BE2C (cell line): Measurements from ENCODE around the gene ARHGEF9.
A peak's percentile ranks its signal among the peaks of the same experiment; 100 is the strongest.

Source experiments
- DNase-seq: peaks from one replicate; pipeline ENCODE4 v3.0.0-alpha.2; 2020
- H3K27me3 ChIP-seq: fragments of 250-450 bp; sonication (Bioruptor Pico); 2 replicates; pipeline ENCODE4 v1.5.1; 2020; ENCODE audit warnings: mild to moderate bottlenecking
- H3K36me3 ChIP-seq: fragments of 250-450 bp; sonication (Bioruptor Pico); 2 replicates; pipeline ENCODE4 v1.5.1; 2020; ENCODE audit warnings: mild to moderate bottlenecking
- H3K4me1 ChIP-seq: fragments of 250-450 bp; sonication (Bioruptor Pico); 2 replicates; pipeline ENCODE4 v1.5.1; 2020
- H3K4me3 ChIP-seq: 2 replicates; pipeline ENCODE4 v1.5.1; 2011; ENCODE audit warnings: low read depth, low read length
- H3K9me3 ChIP-seq: fragments of 250-450 bp; sonication (Bioruptor Pico); 2 replicates; pipeline ENCODE4 v1.5.1; 2020
- TF ChIP-seq, protein P1 (sequence below): IDR thresholded peaks from 2 replicates; pipeline ENCODE4 v1.5.1; 2012; ENCODE audit warnings: mild to moderate bottlenecking, low read depth, low read length

Gene ARHGEF9

DNA sequence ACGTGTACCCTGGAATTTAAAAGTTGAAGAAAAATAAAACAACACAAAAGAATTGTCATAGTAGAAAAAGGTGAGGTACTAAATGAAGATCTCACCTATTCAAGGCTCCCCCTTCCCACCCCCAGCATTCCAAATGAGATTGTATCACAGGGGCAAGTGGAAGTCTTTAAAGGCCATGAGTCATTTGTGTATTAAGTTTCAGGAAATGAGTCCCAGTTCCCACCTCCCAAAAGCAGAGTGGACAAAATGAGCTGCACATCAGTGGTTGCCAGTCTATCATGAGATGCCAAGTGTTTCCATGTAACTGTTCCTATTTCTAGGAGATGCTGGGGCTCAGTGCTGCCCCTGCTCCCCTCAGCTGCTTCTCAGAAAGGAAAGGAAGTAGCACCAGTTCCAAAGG lies 20.1 kb downstream of the ARHGEF9 start:
- DNase-seq = no peak
- Histone ChIP-seq H3K4me1 (no peaks in the 10 kb centered on the region), H3K36me3 (no peaks in the 10 kb centered on the region), H3K9me3 (no peaks in the 10 kb centered on the region), H3K4me3 (no peak overlapping the region), H3K27me3 (no peaks in the 10 kb centered on the region)
- TF ChIP-seq, protein P1, sequence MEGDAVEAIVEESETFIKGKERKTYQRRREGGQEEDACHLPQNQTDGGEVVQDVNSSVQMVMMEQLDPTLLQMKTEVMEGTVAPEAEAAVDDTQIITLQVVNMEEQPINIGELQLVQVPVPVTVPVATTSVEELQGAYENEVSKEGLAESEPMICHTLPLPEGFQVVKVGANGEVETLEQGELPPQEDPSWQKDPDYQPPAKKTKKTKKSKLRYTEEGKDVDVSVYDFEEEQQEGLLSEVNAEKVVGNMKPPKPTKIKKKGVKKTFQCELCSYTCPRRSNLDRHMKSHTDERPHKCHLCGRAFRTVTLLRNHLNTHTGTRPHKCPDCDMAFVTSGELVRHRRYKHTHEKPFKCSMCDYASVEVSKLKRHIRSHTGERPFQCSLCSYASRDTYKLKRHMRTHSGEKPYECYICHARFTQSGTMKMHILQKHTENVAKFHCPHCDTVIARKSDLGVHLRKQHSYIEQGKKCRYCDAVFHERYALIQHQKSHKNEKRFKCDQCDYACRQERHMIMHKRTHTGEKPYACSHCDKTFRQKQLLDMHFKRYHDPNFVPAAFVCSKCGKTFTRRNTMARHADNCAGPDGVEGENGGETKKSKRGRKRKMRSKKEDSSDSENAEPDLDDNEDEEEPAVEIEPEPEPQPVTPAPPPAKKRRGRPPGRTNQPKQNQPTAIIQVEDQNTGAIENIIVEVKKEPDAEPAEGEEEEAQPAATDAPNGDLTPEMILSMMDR = no peak

DNA sequence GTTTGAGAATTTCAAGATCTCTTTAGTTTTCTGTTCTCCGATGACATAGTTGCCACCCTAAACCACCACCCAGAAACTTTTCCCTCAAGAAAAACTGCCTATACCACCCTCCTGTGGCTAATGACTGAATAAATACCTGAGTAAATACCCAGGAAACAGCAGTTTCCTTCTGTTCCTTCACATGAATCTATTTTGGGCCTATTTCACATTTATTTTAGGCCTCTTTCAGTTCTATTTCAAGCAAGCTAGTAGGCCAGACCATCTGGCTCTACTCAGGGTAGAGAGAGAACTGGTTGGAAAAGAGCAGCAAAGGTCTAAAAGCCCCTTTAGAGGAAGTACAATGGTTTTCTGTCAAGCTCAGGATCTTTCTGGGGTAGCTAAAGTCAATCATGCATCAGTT lies 23.4 kb downstream of the ARHGEF9 start:
- Histone ChIP-seq H3K4me3 (no peak overlapping the region), H3K36me3 (no peaks in the 10 kb centered on the region), H3K9me3 (no peaks in the 10 kb centered on the region), H3K4me1 (no peaks in the 10 kb centered on the region), H3K27me3 (no peaks in the 10 kb centered on the region)
- TF ChIP-seq, protein P1 = no peak
- DNase-seq = no peak

DNA sequence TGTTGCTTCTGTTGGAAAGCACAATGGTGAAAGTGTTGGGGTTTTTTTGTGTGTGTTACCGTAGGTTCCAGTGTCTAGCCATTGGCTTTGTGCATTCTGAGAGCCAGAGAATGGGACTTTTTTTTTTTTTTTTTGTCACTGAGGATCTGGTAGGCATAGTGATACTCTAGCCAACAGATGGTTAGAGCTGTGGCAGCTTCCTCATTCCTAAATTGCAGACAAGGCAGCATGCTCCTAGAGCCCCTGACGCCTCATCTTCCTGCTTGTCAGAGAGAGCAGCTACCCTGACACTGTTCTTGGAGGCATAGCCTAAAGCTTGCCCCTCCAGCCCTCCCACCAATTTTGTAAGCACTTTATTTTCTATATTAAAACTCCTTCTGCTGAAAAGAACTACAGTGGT lies 27.0 kb downstream of the ARHGEF9 start:
- no peaks in the 10 kb centered on the region for H3K27me3 ChIP-seq
- no peaks in the 10 kb centered on the region for H3K9me3 ChIP-seq
- TF ChIP-seq, protein P1 = no peak
- DNase-seq = no peak
- H3K4me3 ChIP-seq = no peak overlapping the region
- no peaks in the 10 kb centered on the region for H3K4me1 ChIP-seq
- no peaks in the 10 kb centered on the region for H3K36me3 ChIP-seq

DNA sequence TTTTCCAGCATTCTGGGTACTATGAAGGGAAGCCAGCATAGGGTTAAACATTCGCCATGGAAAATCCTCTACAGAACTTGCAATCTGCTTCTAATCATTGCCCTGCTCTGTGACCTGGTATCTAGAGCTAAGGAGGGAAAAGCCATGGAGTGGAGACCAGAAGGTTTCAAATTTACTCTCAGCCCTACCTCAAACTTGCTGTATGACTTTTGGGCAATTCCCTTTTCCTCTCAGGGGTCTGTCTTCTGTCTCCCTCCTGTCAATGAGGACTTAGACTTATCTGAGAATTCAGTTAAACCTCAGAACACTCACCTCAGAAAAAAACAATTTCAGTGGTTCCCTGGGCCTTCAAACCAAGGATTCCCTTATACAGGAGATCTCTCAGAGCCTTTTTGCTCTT lies 29.1 kb downstream of the ARHGEF9 start:
- no peak overlapping the region for H3K4me3 ChIP-seq
- DNase-seq = no peak
- H3K36me3 ChIP-seq = no peaks in the 10 kb centered on the region
- H3K4me1 ChIP-seq = no peaks in the 10 kb centered on the region
- TF ChIP-seq, protein P1 = no peak
- no peaks in the 10 kb centered on the region for H3K27me3 ChIP-seq
- no peaks in the 10 kb centered on the region for H3K9me3 ChIP-seq

DNA sequence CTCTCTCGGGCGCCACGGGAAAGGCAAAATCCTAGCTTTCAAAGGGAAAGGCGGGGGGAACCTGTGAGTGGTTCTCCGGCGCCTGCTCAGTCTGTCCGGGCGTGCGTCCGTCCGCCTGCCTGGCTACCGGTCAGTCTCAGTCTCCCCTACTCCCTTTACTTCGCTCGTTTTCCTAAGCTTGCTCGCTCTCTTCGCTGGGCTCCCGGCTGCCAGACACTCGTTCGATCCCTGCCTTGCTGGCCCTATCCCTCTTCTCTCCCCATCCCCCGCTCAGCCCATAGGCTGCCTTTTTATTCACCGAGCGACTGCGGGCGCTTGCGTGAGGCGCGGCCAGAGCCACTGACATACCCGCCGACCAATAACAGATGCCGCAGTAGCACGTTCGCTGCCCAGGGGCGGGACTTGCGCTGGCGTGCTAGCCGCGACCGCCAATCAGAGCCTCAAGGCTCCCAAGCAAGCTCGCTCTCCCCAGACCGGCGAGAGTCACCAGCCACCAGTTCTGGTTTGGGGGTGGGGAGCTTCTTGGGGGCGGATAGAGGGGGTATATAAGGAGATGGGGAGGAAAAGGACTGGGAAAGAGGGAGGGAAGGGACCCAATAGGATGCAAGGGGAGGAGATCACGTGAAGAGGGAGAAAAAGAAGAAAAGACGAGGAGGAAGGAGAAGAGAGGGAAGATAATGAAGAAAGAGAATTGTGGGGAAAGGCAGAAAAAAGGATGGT lies 30.0 kb downstream of the ARHGEF9 start:
- H3K4me3 ChIP-seq = peak overlapping the region; percentile 78
- H3K9me3 ChIP-seq = no peaks in the 10 kb centered on the region
- peak; percentile 90 for DNase-seq

More for the DNA sequence above, 30.0 kb downstream of the ARHGEF9 start:
- Histone ChIP-seq H3K4me1 (no peaks in the 10 kb centered on the region), H3K27me3 (no peaks in the 10 kb centered on the region), H3K36me3 (no peaks in the 10 kb centered on the region)
- TF ChIP-seq, protein P1 = no peak
